ENCODE results near the gene STH. TPM values are rescaled to one million over a fixed set of nuclear protein-coding genes. Genes with fewer than 3 reads are reported as not detected.

STH gene
- total and polyA plus RNA-seq, 2 experiments from 2014 or later = 0.55 TPM; not detected in 1

GRCh38 chr17:46028981-46029565, 30.0 kb downstream of the STH start:
- no peak overlapping the region for H3K4me2 ChIP-seq
- peaks cover 18% of the 10 kb centered on the region for H3K36me3 ChIP-seq (ENCODE audit: insufficient read depth)
- H3K4me3 ChIP-seq = no peak overlapping the region
- H3K9me2 ChIP-seq (ENCODE audit: insufficient read depth) = no peaks in the 10 kb centered on the region
- H3K27ac ChIP-seq (ENCODE audit: low read depth) = peak overlapping the region; percentile 14
- H3K79me2 ChIP-seq (replicated peaks; ENCODE audit: insufficient read depth) = no peaks in the 10 kb centered on the region
- peaks cover 11% of the 10 kb centered on the region for H4K20me1 ChIP-seq (replicated peaks; ENCODE audit: insufficient read depth)
- no peaks in the 10 kb centered on the region for H3K9me3 Mint-ChIP-seq
- peaks cover 51% of the 10 kb centered on the region for H3K4me1 Mint-ChIP-seq
- H3K4me3 Mint-ChIP-seq = no peak overlapping the region; the same call in 2 of the 3 replicates
- no peak overlapping the region for H2AFZ ChIP-seq
- DNase-seq (ENCODE audit: low spot score) (no peak), ATAC-seq (no peak)
- H3K36me3 Mint-ChIP-seq (ENCODE audit: low read depth) = peaks cover 55% of the 10 kb centered on the region
- no peak for TF ChIP-seq ZNF114 (CRISPR knock-in tag; IDR thresholded peaks at IDR 0.05)
- no peak for TF ChIP-seq EZH2phosphoT487 (IDR thresholded peaks at IDR 0.05; ENCODE audit: unreplicated experiment)
- H3F3A ChIP-seq (replicated peaks; ENCODE audit: low read depth) = peaks cover 14% of the 10 kb centered on the region
- peak overlapping the region; percentile 38; the same call in 1 of the 2 replicates for H3K27ac Mint-ChIP-seq
- H3K27me3 ChIP-seq (ENCODE audit: insufficient read depth) = no peaks in the 10 kb centered on the region
- H3K27me3 Mint-ChIP-seq (ENCODE audit: insufficient read depth, low read depth, poor library complexity) = peaks cover 30% of the 10 kb centered on the region
- H3K4me1 ChIP-seq (ENCODE audit: insufficient read depth) = peaks cover 41% of the 10 kb centered on the region

GRCh38 chr17:46029627-46030026, 30.6 kb downstream of the STH start:
- Histone ChIP-seq H3K27me3 (ENCODE audit: insufficient read depth) (no peaks in the 10 kb centered on the region), H2AFZ (no peak overlapping the region), H3K4me3 (no peak overlapping the region), H3K27ac (ENCODE audit: low read depth) (peak overlapping the region; percentile 14), H4K20me1 (replicated peaks; ENCODE audit: insufficient read depth) (peaks cover 11% of the 10 kb centered on the region), H3K9me2 (ENCODE audit: insufficient read depth) (no peaks in the 10 kb centered on the region), H3K4me2 (no peak overlapping the region), H3K4me1 (ENCODE audit: insufficient read depth) (peaks cover 41% of the 10 kb centered on the region), H3K79me2 (replicated peaks; ENCODE audit: insufficient read depth) (no peaks in the 10 kb centered on the region), H3K36me3 (ENCODE audit: insufficient read depth) (peaks cover 24% of the 10 kb centered on the region), H3F3A (replicated peaks; ENCODE audit: low read depth) (peaks cover 18% of the 10 kb centered on the region)
- 0 out of 2 replicates have a peak overlapping the region, but pooled peaks have one; percentile 9 for H3K27ac Mint-ChIP-seq
- peaks cover 60% of the 10 kb centered on the region for H3K36me3 Mint-ChIP-seq (ENCODE audit: low read depth)
- H3K4me3 Mint-ChIP-seq = no peak overlapping the region
- H3K4me1 Mint-ChIP-seq = peaks cover 51% of the 10 kb centered on the region
- ATAC-seq (no peak), DNase-seq (ENCODE audit: low spot score) (no peak)
- no peaks in the 10 kb centered on the region for H3K9me3 Mint-ChIP-seq
- H3K27me3 Mint-ChIP-seq (ENCODE audit: insufficient read depth, low read depth, poor library complexity) = peaks cover 29% of the 10 kb centered on the region
- TF ChIP-seq STAT1 (IDR thresholded peaks at IDR 0.05; ENCODE audit: unreplicated experiment) (no peak), REST (IDR thresholded peaks at IDR 0.05; ENCODE audit: unreplicated experiment) (no peak), CREB1 (CRISPR knock-in tag; IDR thresholded peaks at IDR 0.05; ENCODE audit: low read depth) (no peak), CTCF (conservative IDR thresholded peaks at IDR 0.05; ENCODE audit: low read depth in 2 of 2) (no peak), EZH2 (IDR thresholded peaks at IDR 0.05; ENCODE audit: low read depth, unreplicated experiment) (no peak), ZNF331 (CRISPR knock-in tag; IDR thresholded peaks at IDR 0.05; ENCODE audit: low read depth) (no peak), NANOG (IDR thresholded peaks at IDR 0.05; ENCODE audit: borderline replicate concordance) (no peak), JUNB (IDR thresholded peaks at IDR 0.05; ENCODE audit: unreplicated experiment) (no peak), ZNF462 (CRISPR knock-in tag; IDR thresholded peaks at IDR 0.05) (no peak)

All from GM23338 (cell line).